K562 (cell line): ENCODE data around the gene SLC40A1. TPM values are rescaled to one million over a fixed set of nuclear protein-coding genes. Genes with fewer than 3 reads are reported as not detected.
A peak's percentile ranks its signal among the peaks of the same experiment; 100 is the strongest.

ENCODE experiments used
- ATAC-seq: fragments of 200-7000 bp; cut with Tn5 transposase; 3 replicates; pipeline ENCODE4 v1.9.1; 2020; ENCODE audit warnings: moderate library complexity
- BruUV-seq: library from RNA; stranded (reverse); fragments of 400-500 nt; replicated peaks from 2 replicates; lab custom pipeline; 2021; lab: Mats Ljungman, UMichigan
- CTCF ChIA-PET: fragments of 300-600 bp; formaldehyde crosslinking; extraction: SDS; loops from one replicate; lab custom pipeline; 2021; ENCODE audit warnings: low intra/inter-chr PET ratio; lab: Yijun Ruan, JAX
- POLR2A ChIA-PET: fragments of 300-600, 350-650 bp; sonication (Branson Sonifier 250); formaldehyde crosslinking; extraction: SDS; loops from one replicate; lab custom pipeline; 2021; ENCODE audit warnings: antibody characterized with exemption, inconsistent platforms; lab: Yijun Ruan, JAX
- DNase-seq, 4 experiments: peaks; one replicate each; pipeline versions ENCODE4 v3.0.0 to v3.0.0-alpha.2; 2011 to 2018; ENCODE audit warnings: low spot score in 3 of 4, mixed read lengths in 3 of 4; ENCODE audit errors: extremely low read depth in 1 of 4
- FAIRE-seq: peaks from 2 replicates; lab custom pipeline; 2011; peaks lifted over from hg19 to GRCh38; lab: Jason Lieb, UNC
- H2AFZ ChIP-seq: 2 replicates; pipeline ENCODE4 v1.6.0; 2011; ENCODE audit warnings: low read depth, low read length, control low read depth, inconsistent platforms
- H3K27ac ChIP-seq: fragments of 200-600 bp; 3 replicates; pipeline ENCODE4 v1.8.0; 2011; ENCODE audit warnings: low read depth, mild to moderate bottlenecking, control low read depth, inconsistent platforms, low read length, moderate library complexity, mixed read lengths; ENCODE audit errors: extremely low read depth
- H3K27me3 ChIP-seq, 2 experiments: fragments of 300-600 bp in 1 of 2; 2 replicates in 1 of 2; 3 replicates in 1 of 2; pipeline versions ENCODE4 v1.6.0 to v1.8.0; 2011; ENCODE audit warnings: inconsistent platforms in 2 of 2, low read length in 2 of 2, mild to moderate bottlenecking in 1 of 2, mixed read lengths in 1 of 2, moderate library complexity in 1 of 2; ENCODE audit not compliant: control insufficient read depth in 2 of 2, insufficient read depth in 2 of 2
- H3K36me3 ChIP-seq: fragments of 300-600 bp; 3 replicates; pipeline ENCODE4 v1.8.0; 2011; ENCODE audit warnings: mild to moderate bottlenecking, low read length, inconsistent platforms; ENCODE audit not compliant: control insufficient read depth, insufficient read depth
- H3K4me1 ChIP-seq, 2 experiments: fragments of 200-600 bp in 1 of 2; replicated peaks in 1 of 2; 2 replicates in 1 of 2; 3 replicates in 1 of 2; pipeline versions ENCODE4 v1.5.1 to v1.8.0; 2011; ENCODE audit warnings: inconsistent platforms in 2 of 2, low read length in 2 of 2, mild to moderate bottlenecking in 1 of 2, mixed read lengths in 1 of 2, moderate library complexity in 1 of 2; ENCODE audit not compliant: control insufficient read depth in 2 of 2, insufficient read depth in 2 of 2
- H3K4me2 ChIP-seq: 2 replicates; pipeline ENCODE4 v1.6.1; 2011; ENCODE audit warnings: low read length, control low read depth, inconsistent platforms, mixed read lengths; ENCODE audit not compliant: insufficient read depth
- H3K4me3 ChIP-seq: fragments of 200-600 bp; sonication (generic), shearing (Covaris generic); 2 replicates; pipeline ENCODE4 v1.5.1; 2016; ENCODE audit warnings: control low read depth, inconsistent platforms
- H3K79me2 ChIP-seq: fragments of 200-600 bp; 3 replicates; pipeline ENCODE4 v1.8.0; 2011; ENCODE audit warnings: low read length, inconsistent platforms; ENCODE audit not compliant: control insufficient read depth, insufficient read depth
- H3K9ac ChIP-seq, 2 experiments: 2 replicates each; pipeline versions ENCODE4 v1.6.0 to v1.6.1; 2011; ENCODE audit warnings: low read depth in 2 of 2, low read length in 2 of 2, control low read depth in 1 of 2, inconsistent platforms in 1 of 2, mild to moderate bottlenecking in 1 of 2, mixed read lengths in 1 of 2; ENCODE audit not compliant: insufficient read depth in 1 of 2
- H3K9me1 ChIP-seq: one replicate; pipeline ENCODE4 v1.6.0; 2011; ENCODE audit warnings: inconsistent platforms, mild to moderate bottlenecking, low read length, moderate library complexity; ENCODE audit not compliant: control insufficient read depth, insufficient read depth
- H3K9me3 ChIP-seq: replicated peaks from 2 replicates; pipeline ENCODE4 v1.5.1; 2011; ENCODE audit warnings: low read depth, low read length, inconsistent platforms; ENCODE audit not compliant: control insufficient read depth, insufficient read depth
- H4K20me1 ChIP-seq: replicated peaks from 2 replicates; pipeline ENCODE4 v1.6.1; 2011; ENCODE audit warnings: low read length, inconsistent platforms, mixed read lengths; ENCODE audit not compliant: control insufficient read depth, insufficient read depth
- CHCHD3 ChIP-seq: fragments of 250-450 bp; sonication (Bioruptor Pico); IDR thresholded peaks from 2 replicates; pipeline ENCODE4 v2.1.2; 2022; ENCODE audit warnings: mild to moderate bottlenecking
- HSF4 ChIP-seq: fragments of 250-450 bp; sonication (Bioruptor Pico); IDR thresholded peaks from 2 replicates; pipeline ENCODE4 v2.1.2; 2022; ENCODE audit warnings: mild to moderate bottlenecking, moderate library complexity, borderline replicate concordance
- KAT7 ChIP-seq: sonication (generic); formaldehyde crosslinking; IDR thresholded peaks from 2 replicates; pipeline ENCODE4 v1.8.0; 2022; ENCODE audit warnings: missing genetic modification reagents, mild to moderate bottlenecking, borderline replicate concordance
- LEF1 ChIP-seq: fragments of 450-650 bp; IDR thresholded peaks from 2 replicates; pipeline ENCODE4 v1.6.1; 2016; ENCODE audit warnings: mild to moderate bottlenecking
- SRSF7 ChIP-seq: fragments of 200-400 bp; formaldehyde crosslinking; optimal IDR thresholded peaks from 2 replicates; pipeline ENCODE3; 2017; ENCODE audit warnings: mild to moderate bottlenecking, low read depth, low read length
- THRB ChIP-seq: fragments of 450-650 bp; formaldehyde crosslinking; conservative IDR thresholded peaks from 2 replicates; pipeline ENCODE4 v1.4.0; 2022; ENCODE audit warnings: mild to moderate bottlenecking, missing genetic modification characterization
- ZNF184 ChIP-seq: sonication (generic); formaldehyde crosslinking; IDR thresholded peaks from 2 replicates; pipeline ENCODE4 v1.5.0; 2020; ENCODE audit warnings: missing genetic modification reagents
- ZNF324 ChIP-seq: fragments of 250-450 bp; sonication (Bioruptor Pico); IDR thresholded peaks from 2 replicates; pipeline ENCODE4 v1.4.0; 2020; ENCODE audit warnings: mild to moderate bottlenecking
- ZNF354B ChIP-seq: fragments of 250-450 bp; sonication (Bioruptor Pico); IDR thresholded peaks from 2 replicates; pipeline ENCODE4 v1.4.0; 2020
- ZNF431 ChIP-seq: sonication (generic); formaldehyde crosslinking; IDR thresholded peaks from 2 replicates; pipeline ENCODE4 v1.8.0; 2022; ENCODE audit warnings: mild to moderate bottlenecking, missing genetic modification reagents
- ZNF695 ChIP-seq: fragments of 450-650 bp; formaldehyde crosslinking; IDR thresholded peaks from 2 replicates; pipeline ENCODE4 v1.4.0; 2020; ENCODE audit warnings: mild to moderate bottlenecking, moderate library complexity
- WGBS: fragments of 100-300 bp; shearing (Covaris generic); methylation state at CpG from one replicate; pipeline ENCODE4 v1.1.6; 2016; ENCODE audit warnings: low coverage, mixed read lengths; ENCODE audit not compliant: insufficient coverage; ENCODE audit errors: missing lambda C conversion rate; 5-methylcytosine and 5-hydroxymethylcytosine counted together
- in situ Hi-C: fragments of 300-500 bp; cut with MboI; formaldehyde crosslinking; loops from 4 replicates; pipeline ENCODE4 v1.15.0; 2018; ENCODE audit warnings: inconsistent platforms, mixed read lengths
- intact Hi-C: fragments of 100-400 bp; cut with micrococcal nuclease; formaldehyde crosslinking; loops from 2 replicates; pipeline ENCODE4 v1.14.2; 2022
- polyA plus RNA-seq, 8 experiments: library from polyadenylated mRNA; depleted of rRNA in 4 of 8; stranded (reverse) in 5 of 8; unstranded in 3 of 8; fragments of >200 nt; fragmentation: Nextera tagmentation in 2 of 8; fragmentation: Illumina TruSeq in 1 of 8; extraction: Ambion mirVana in 2 of 8; extraction: Trizol in 1 of 8; gene quantifications; 2 replicates each; pipeline versions ENCODE4 v1.2.1 to v1.2.3, GENCODE V29; 2011 to 2014; ENCODE audit warnings: inconsistent platforms in 1 of 8, missing spikeins in 1 of 8
- total RNA-seq, 7 experiments: library from RNA; depleted of rRNA in 6 of 7; stranded (reverse); fragments of >200 nt in 6 of 7; fragmentation: Illumina TruSeq in 2 of 7; extraction: Trizol in 2 of 7; gene quantifications; 2 replicates each; pipeline versions ENCODE4 v1.2.1 to v1.2.3, GENCODE V29; 2011 to 2021; ENCODE audit warnings: low replicate concordance in 1 of 7

Gene SLC40A1
- total and polyA plus RNA-seq, 9 of the 15 experiments (the other 6 are each of a cell fraction or from before 2014, with no cell fraction given) = 42.2 to 95.9 (median 54.9) TPM

GRCh38 chr2:189530965-189531637 lies 49.5 kb downstream of the SLC40A1 start:
- Histone ChIP-seq H3K9me1 (no peaks in the 10 kb centered on the region), H3K9me3 (peaks cover 2% of the 10 kb centered on the region; the same call in 1 of the 2 replicates), H3K79me2 (no peaks in the 10 kb centered on the region), H3K4me3 (no peak overlapping the region), H3K4me1 (peaks cover 0 to 2% of the 10 kb centered on the region in 2 experiments; a peak in 2 of 5 replicates), H3K4me2 (no peak overlapping the region), H3K27me3 (no peaks in the 10 kb centered on the region; a peak in 1 of 5 replicates), H4K20me1 (no peaks in the 10 kb centered on the region), H3K9ac (no peak overlapping the region), H2AFZ (0 out of 2 replicates have a peak overlapping the region, but pooled peaks have one; percentile 4), H3K36me3 (no peaks in the 10 kb centered on the region), H3K27ac (no peak overlapping the region)
- TF ChIP-seq SRSF7 = no peak
- TF ChIP-seq ZNF324 = no peak
- no peak for TF ChIP-seq KAT7
- no peak for TF ChIP-seq HSF4
- TF ChIP-seq CHCHD3 (CRISPR knock-in tag) = no peak
- TF ChIP-seq ZNF354B (CRISPR knock-in tag) = no peak
- no peak for TF ChIP-seq LEF1
- TF ChIP-seq THRB = no peak
- TF ChIP-seq ZNF431 = no peak
- no peak for TF ChIP-seq ZNF184
- TF ChIP-seq ZNF695 = no peak
- DNase-seq (no peak), FAIRE-seq (no peak), ATAC-seq (no peak)
- ChIA-PET POLR2A (no interaction called here), CTCF (no interaction called here)
- in situ Hi-C loops (no loop called here), intact Hi-C loops (no loop called here)
- WGBS = 92% methylated on average over 3 of the region's 3 CpGs
- BruUV-seq = no TSS peak
